Sigmoid colon (tissue), 4 donors: Measurements from ENCODE around the gene GMDS.

Source experiments
- EP300 ChIP-seq, 4 donors: sonication (generic); formaldehyde crosslinking; IDR thresholded peaks; one replicate each; pipeline ENCODE4 v1.6.1; 2017; ENCODE audit warnings: antibody characterized with exemption in 4 of 4
- POLR2A ChIP-seq, 2 donors: fragments of 450-650 bp; IDR thresholded peaks; one replicate each; pipeline ENCODE4 v1.6.1; 2016; ENCODE audit warnings: antibody characterized with exemption in 2 of 2, mild to moderate bottlenecking in 2 of 2, moderate library complexity in 2 of 2
- TF ChIP-seq, protein P1 (sequence below), 4 experiments: fragments of 450-650 bp in 3 of 4; fragments of 200-600 bp in 1 of 4; IDR thresholded peaks; one replicate each; pipeline ENCODE4 v1.5.1; 2016 to 2019; ENCODE audit warnings: antibody characterized with exemption in 4 of 4, mild to moderate bottlenecking in 3 of 4, moderate library complexity in 2 of 4

DNA sequence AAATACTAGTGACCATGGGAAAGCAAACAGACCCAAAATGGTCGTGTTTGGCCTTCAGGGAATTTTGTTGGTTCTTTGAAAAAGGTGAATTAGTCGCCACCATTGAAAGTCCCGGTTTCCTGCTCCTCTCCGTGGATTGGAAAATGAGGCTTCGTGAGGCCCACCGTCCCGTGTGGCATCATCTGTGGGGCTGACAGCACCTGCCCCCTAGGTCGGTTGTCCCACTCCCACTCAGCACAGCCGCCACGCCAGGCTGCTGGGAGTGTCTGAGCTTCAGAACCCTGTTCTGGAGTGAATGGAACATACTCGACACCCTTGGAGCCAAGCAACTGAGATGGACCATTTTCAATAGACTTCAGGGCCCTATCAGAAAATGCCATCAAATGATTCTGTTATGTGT lies 668.7 kb downstream of the GMDS start:
- TF ChIP-seq, protein P1, sequence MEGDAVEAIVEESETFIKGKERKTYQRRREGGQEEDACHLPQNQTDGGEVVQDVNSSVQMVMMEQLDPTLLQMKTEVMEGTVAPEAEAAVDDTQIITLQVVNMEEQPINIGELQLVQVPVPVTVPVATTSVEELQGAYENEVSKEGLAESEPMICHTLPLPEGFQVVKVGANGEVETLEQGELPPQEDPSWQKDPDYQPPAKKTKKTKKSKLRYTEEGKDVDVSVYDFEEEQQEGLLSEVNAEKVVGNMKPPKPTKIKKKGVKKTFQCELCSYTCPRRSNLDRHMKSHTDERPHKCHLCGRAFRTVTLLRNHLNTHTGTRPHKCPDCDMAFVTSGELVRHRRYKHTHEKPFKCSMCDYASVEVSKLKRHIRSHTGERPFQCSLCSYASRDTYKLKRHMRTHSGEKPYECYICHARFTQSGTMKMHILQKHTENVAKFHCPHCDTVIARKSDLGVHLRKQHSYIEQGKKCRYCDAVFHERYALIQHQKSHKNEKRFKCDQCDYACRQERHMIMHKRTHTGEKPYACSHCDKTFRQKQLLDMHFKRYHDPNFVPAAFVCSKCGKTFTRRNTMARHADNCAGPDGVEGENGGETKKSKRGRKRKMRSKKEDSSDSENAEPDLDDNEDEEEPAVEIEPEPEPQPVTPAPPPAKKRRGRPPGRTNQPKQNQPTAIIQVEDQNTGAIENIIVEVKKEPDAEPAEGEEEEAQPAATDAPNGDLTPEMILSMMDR (IDR thresholded peaks at IDR 0.05), result no peak
- no peak for TF ChIP-seq EP300 (IDR thresholded peaks at IDR 0.05)
- no peak for TF ChIP-seq POLR2A (IDR thresholded peaks at IDR 0.05)
